KMS-11 (cell line): ENCODE data around the gene TMEM108.

ENCODE experiments used
- H2AFZ ChIP-seq: fragments of 200-600 bp; sonication (generic); 2 replicates; pipeline ENCODE4 v1.6.1; 2016; ENCODE audit warnings: antibody characterized with exemption, mixed run types, low read depth
- H3K27ac ChIP-seq: fragments of 200-600 bp; sonication (generic); 2 replicates; pipeline ENCODE4 v1.6.1; 2016; ENCODE audit warnings: mild to moderate bottlenecking, mixed run types
- H3K27me3 ChIP-seq: fragments of 200-600 bp; sonication (generic); 2 replicates; pipeline ENCODE4 v1.6.1; 2017; ENCODE audit warnings: mild to moderate bottlenecking, low read depth, mixed run types, moderate library complexity; ENCODE audit not compliant: insufficient read depth
- H3K36me3 ChIP-seq: fragments of 200-600 bp; sonication (generic); 2 replicates; pipeline ENCODE4 v1.6.1; 2017; ENCODE audit warnings: mild to moderate bottlenecking, mixed run types; ENCODE audit not compliant: insufficient read depth
- H3K4me1 ChIP-seq: fragments of 200-600 bp; sonication (generic); 2 replicates; pipeline ENCODE4 v1.6.1; 2016; ENCODE audit warnings: mild to moderate bottlenecking, low read depth, mixed run types; ENCODE audit not compliant: poor library complexity, severe bottlenecking
- H3K4me2 ChIP-seq: fragments of 200-600 bp; sonication (generic); 2 replicates; pipeline ENCODE4 v1.7.0; 2016; ENCODE audit warnings: mild to moderate bottlenecking, mixed run types
- H3K4me3 ChIP-seq: fragments of 200-600 bp; sonication (generic); IDR thresholded peaks from 2 replicates; pipeline ENCODE4 v1.6.1; 2017; ENCODE audit warnings: low read depth, low read length, mixed read lengths; ENCODE audit not compliant: insufficient read depth
- H3K79me2 ChIP-seq: fragments of 200-600 bp; sonication (generic); 2 replicates; pipeline ENCODE4 v1.6.1; 2016; ENCODE audit warnings: low read depth, mixed run types; ENCODE audit not compliant: insufficient read depth
- H3K9ac ChIP-seq: fragments of 200-600 bp; sonication (generic); 2 replicates; pipeline ENCODE4 v1.6.1; 2016; ENCODE audit warnings: mild to moderate bottlenecking, mixed run types
- H4K20me1 ChIP-seq: fragments of 200-600 bp; sonication (generic); 2 replicates; pipeline ENCODE4 v1.6.1; 2016; ENCODE audit warnings: mild to moderate bottlenecking, mixed run types; ENCODE audit not compliant: insufficient read depth
- CTCF ChIP-seq: fragments of 200-600 bp; sonication (generic); conservative IDR thresholded peaks from 2 replicates; pipeline ENCODE4 v1.6.1; 2017; ENCODE audit warnings: low read depth, mild to moderate bottlenecking, antibody characterized with exemption, low read length, moderate library complexity, mixed read lengths

The TMEM108 gene

GRCh38 chr3:133065193-133065961 is 27.2 kb downstream of the TMEM108 start:
- Histone ChIP-seq H3K27ac (no peak overlapping the region), H3K9ac (no peak overlapping the region), H3K4me3 (no peak overlapping the region), H3K4me1 (no peaks in the 10 kb centered on the region), H3K27me3 (no peaks in the 10 kb centered on the region), H4K20me1 (no peaks in the 10 kb centered on the region), H2AFZ (no peak overlapping the region), H3K4me2 (no peak overlapping the region), H3K79me2 (no peaks in the 10 kb centered on the region), H3K36me3 (no peaks in the 10 kb centered on the region)
- no peak for TF ChIP-seq CTCF

- Histone ChIP-seq H3K36me3 (no peaks in the 10 kb centered on the region), H3K27me3 (no peaks in the 10 kb centered on the region), H3K4me3 (no peak overlapping the region), H3K4me2 (no peak overlapping the region), H2AFZ (no peak overlapping the region), H3K4me1 (no peaks in the 10 kb centered on the region), H3K9ac (no peak overlapping the region), H3K27ac (no peak overlapping the region), H3K79me2 (no peaks in the 10 kb centered on the region), H4K20me1 (no peaks in the 10 kb centered on the region)
- no peak for TF ChIP-seq CTCF
Measured at GRCh38 chr3:133066026-133066425, 27.8 kb downstream of the TMEM108 start.

GRCh38 chr3:133069556-133070286 is 31.5 kb downstream of the TMEM108 start:
- Histone ChIP-seq H3K79me2 (no peaks in the 10 kb centered on the region), H3K4me3 (no peak overlapping the region), H3K27ac (no peak overlapping the region), H3K27me3 (no peaks in the 10 kb centered on the region), H3K9ac (no peak overlapping the region), H3K4me2 (no peak overlapping the region), H4K20me1 (no peaks in the 10 kb centered on the region), H2AFZ (no peak overlapping the region), H3K36me3 (no peaks in the 10 kb centered on the region), H3K4me1 (no peaks in the 10 kb centered on the region)
- no peak for TF ChIP-seq CTCF

- Histone ChIP-seq H3K27ac (no peak overlapping the region), H3K36me3 (no peaks in the 10 kb centered on the region), H4K20me1 (no peaks in the 10 kb centered on the region), H3K27me3 (no peaks in the 10 kb centered on the region), H3K4me1 (no peaks in the 10 kb centered on the region), H3K4me3 (no peak overlapping the region), H3K79me2 (no peaks in the 10 kb centered on the region), H3K9ac (no peak overlapping the region), H3K4me2 (no peak overlapping the region), H2AFZ (no peak overlapping the region)
- no peak for TF ChIP-seq CTCF
Measured at GRCh38 chr3:133074977-133075376, 36.8 kb downstream of the TMEM108 start.
